KMS-11 (cell line): ENCODE results near the gene PDXDC1.
"Not testable (repeated sequence)": the region's sequence is repeated elsewhere in the genome, so short reads cannot be mapped to it uniquely, and the experiment has no call there.

Source experiments
- H2AFZ ChIP-seq: fragments of 200-600 bp; sonication (generic); 2 replicates; pipeline ENCODE4 v1.6.1; 2016; ENCODE audit warnings: antibody characterized with exemption, mixed run types, low read depth
- H3K27ac ChIP-seq: fragments of 200-600 bp; sonication (generic); 2 replicates; pipeline ENCODE4 v1.6.1; 2016; ENCODE audit warnings: mild to moderate bottlenecking, mixed run types
- H3K27me3 ChIP-seq: fragments of 200-600 bp; sonication (generic); 2 replicates; pipeline ENCODE4 v1.6.1; 2017; ENCODE audit warnings: mild to moderate bottlenecking, low read depth, mixed run types, moderate library complexity; ENCODE audit not compliant: insufficient read depth
- H3K36me3 ChIP-seq: fragments of 200-600 bp; sonication (generic); 2 replicates; pipeline ENCODE4 v1.6.1; 2017; ENCODE audit warnings: mild to moderate bottlenecking, mixed run types; ENCODE audit not compliant: insufficient read depth
- H3K4me1 ChIP-seq: fragments of 200-600 bp; sonication (generic); 2 replicates; pipeline ENCODE4 v1.6.1; 2016; ENCODE audit warnings: mild to moderate bottlenecking, low read depth, mixed run types; ENCODE audit not compliant: poor library complexity, severe bottlenecking
- H3K4me2 ChIP-seq: fragments of 200-600 bp; sonication (generic); 2 replicates; pipeline ENCODE4 v1.7.0; 2016; ENCODE audit warnings: mild to moderate bottlenecking, mixed run types
- H3K4me3 ChIP-seq: fragments of 200-600 bp; sonication (generic); IDR thresholded peaks from 2 replicates; pipeline ENCODE4 v1.6.1; 2017; ENCODE audit warnings: low read depth, low read length, mixed read lengths; ENCODE audit not compliant: insufficient read depth
- H3K79me2 ChIP-seq: fragments of 200-600 bp; sonication (generic); 2 replicates; pipeline ENCODE4 v1.6.1; 2016; ENCODE audit warnings: low read depth, mixed run types; ENCODE audit not compliant: insufficient read depth
- H3K9ac ChIP-seq: fragments of 200-600 bp; sonication (generic); 2 replicates; pipeline ENCODE4 v1.6.1; 2016; ENCODE audit warnings: mild to moderate bottlenecking, mixed run types
- H4K20me1 ChIP-seq: fragments of 200-600 bp; sonication (generic); 2 replicates; pipeline ENCODE4 v1.6.1; 2016; ENCODE audit warnings: mild to moderate bottlenecking, mixed run types; ENCODE audit not compliant: insufficient read depth
- TF ChIP-seq, protein P1 (sequence below): fragments of 200-600 bp; sonication (generic); conservative IDR thresholded peaks from 2 replicates; pipeline ENCODE4 v1.6.1; 2017; ENCODE audit warnings: low read depth, mild to moderate bottlenecking, antibody characterized with exemption, low read length, moderate library complexity, mixed read lengths

Gene PDXDC1

GRCh38 chr16:15028801-15029698 lies 54.2 kb downstream of the PDXDC1 start:
- H4K20me1 ChIP-seq, H3K27me3 ChIP-seq, H3K27ac ChIP-seq, H2AFZ ChIP-seq, H3K79me2 ChIP-seq, H3K4me2 ChIP-seq, H3K9ac ChIP-seq, H3K36me3 ChIP-seq, H3K4me3 ChIP-seq: not testable (repeated sequence)
- peaks cover 23% of the 10 kb centered on the region for H3K4me1 ChIP-seq

DNA sequence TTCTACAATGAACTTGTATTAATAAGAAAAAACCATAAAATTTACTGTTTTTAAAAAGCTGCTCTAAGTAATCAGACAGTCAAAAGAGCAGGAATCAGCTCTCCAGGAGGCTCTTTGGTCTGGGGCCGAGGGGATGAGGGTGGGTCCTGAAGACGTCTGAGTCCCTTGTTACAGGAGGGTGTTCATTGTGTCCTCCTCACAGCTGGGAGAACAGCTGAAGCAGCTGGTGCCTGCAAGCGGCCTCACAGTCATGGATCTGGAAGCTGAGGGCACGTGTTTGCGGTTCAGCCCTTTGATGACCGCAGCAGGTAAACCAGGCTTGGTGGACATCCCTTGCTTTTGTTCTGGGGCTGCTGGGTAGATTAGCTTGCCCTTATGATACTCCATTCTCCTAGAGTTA lies 54.9 kb downstream of the PDXDC1 start:
- not testable (repeated sequence) for H4K20me1 ChIP-seq, H3K79me2 ChIP-seq, H3K4me3 ChIP-seq, H3K9ac ChIP-seq, H3K27ac ChIP-seq, H3K4me2 ChIP-seq, H3K27me3 ChIP-seq, H2AFZ ChIP-seq, H3K36me3 ChIP-seq
- peaks cover 23% of the 10 kb centered on the region for H3K4me1 ChIP-seq

DNA sequence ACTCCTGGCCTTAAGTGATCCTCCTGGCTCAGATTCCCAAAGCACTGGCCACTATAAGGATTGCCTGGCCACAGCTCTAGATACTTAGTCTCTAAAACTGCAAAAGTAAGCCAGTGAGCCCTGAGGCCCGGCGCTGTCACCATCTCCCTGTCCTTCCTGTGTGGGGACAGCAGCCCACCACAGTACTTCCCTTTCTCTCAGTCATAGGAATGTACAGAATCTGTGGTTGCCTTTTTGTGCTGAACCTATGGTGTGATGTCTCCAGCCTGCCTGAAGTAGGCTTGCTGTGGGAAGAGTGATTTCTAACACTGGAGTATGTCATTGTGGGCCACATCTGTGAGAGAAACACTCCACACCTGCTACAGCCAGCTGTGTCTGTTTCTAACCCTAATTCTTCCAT lies 56.4 kb downstream of the PDXDC1 start:
- Histone ChIP-seq H2AFZ (no peak overlapping the region), H4K20me1 (no peaks in the 10 kb centered on the region), H3K4me3 (no peak overlapping the region), H3K36me3 (peaks cover 4% of the 10 kb centered on the region; the same call in 1 of the 2 replicates), H3K9ac (no peak overlapping the region), H3K27ac (no peak overlapping the region), H3K27me3 (no peaks in the 10 kb centered on the region), H3K4me1 (peaks cover 23% of the 10 kb centered on the region), H3K4me2 (no peak overlapping the region), H3K79me2 (no peaks in the 10 kb centered on the region)
- TF ChIP-seq, protein P1, sequence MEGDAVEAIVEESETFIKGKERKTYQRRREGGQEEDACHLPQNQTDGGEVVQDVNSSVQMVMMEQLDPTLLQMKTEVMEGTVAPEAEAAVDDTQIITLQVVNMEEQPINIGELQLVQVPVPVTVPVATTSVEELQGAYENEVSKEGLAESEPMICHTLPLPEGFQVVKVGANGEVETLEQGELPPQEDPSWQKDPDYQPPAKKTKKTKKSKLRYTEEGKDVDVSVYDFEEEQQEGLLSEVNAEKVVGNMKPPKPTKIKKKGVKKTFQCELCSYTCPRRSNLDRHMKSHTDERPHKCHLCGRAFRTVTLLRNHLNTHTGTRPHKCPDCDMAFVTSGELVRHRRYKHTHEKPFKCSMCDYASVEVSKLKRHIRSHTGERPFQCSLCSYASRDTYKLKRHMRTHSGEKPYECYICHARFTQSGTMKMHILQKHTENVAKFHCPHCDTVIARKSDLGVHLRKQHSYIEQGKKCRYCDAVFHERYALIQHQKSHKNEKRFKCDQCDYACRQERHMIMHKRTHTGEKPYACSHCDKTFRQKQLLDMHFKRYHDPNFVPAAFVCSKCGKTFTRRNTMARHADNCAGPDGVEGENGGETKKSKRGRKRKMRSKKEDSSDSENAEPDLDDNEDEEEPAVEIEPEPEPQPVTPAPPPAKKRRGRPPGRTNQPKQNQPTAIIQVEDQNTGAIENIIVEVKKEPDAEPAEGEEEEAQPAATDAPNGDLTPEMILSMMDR = no peak

- TF ChIP-seq, protein P1 = no peak
- Histone ChIP-seq H3K27me3 (no peaks in the 10 kb centered on the region), H3K4me2 (no peak overlapping the region), H3K79me2 (no peaks in the 10 kb centered on the region), H3K27ac (no peak overlapping the region), H4K20me1 (no peaks in the 10 kb centered on the region), H3K36me3 (peaks cover 4% of the 10 kb centered on the region; the same call in 1 of the 2 replicates), H3K9ac (no peak overlapping the region), H3K4me1 (peaks cover 23% of the 10 kb centered on the region), H2AFZ (no peak overlapping the region), H3K4me3 (no peak overlapping the region)
Observed at GRCh38 chr16:15031586-15031985, 56.8 kb downstream of the PDXDC1 start.

GRCh38 chr16:15032547-15033308 lies 57.9 kb downstream of the PDXDC1 start:
- H3K36me3 ChIP-seq = peaks cover 4% of the 10 kb centered on the region; the same call in 1 of the 2 replicates
- H3K9ac ChIP-seq = no peak overlapping the region
- 0 out of 2 replicates have a peak overlapping the region, but pooled peaks have one; percentile 3 for H3K27ac ChIP-seq
- TF ChIP-seq, protein P1 = no peak
- H3K27me3 ChIP-seq = no peaks in the 10 kb centered on the region
- H4K20me1 ChIP-seq = no peaks in the 10 kb centered on the region
- no peak overlapping the region for H3K4me3 ChIP-seq
- H3K4me1 ChIP-seq = peaks cover 23% of the 10 kb centered on the region
- no peaks in the 10 kb centered on the region for H3K79me2 ChIP-seq
- H3K4me2 ChIP-seq = peak overlapping the region; percentile 15; the same call in 1 of the 2 replicates
- H2AFZ ChIP-seq = no peak overlapping the region
